ENCODE measurements around the gene FANCC.

Gene FANCC

GRCh38 chr9:95189251-95190098, 128.0 kb downstream of the FANCC start:
- TF ChIP-seq EGR1 (IDR thresholded peaks at IDR 0.05) (no peak), YY1 (IDR thresholded peaks at IDR 0.05; ENCODE audit: low read depth) (no peak), TCF12 (IDR thresholded peaks at IDR 0.05; ENCODE audit: low read depth) (no peak), RAD21 (IDR thresholded peaks at IDR 0.05; ENCODE audit: low read depth) (no peak), MAX (IDR thresholded peaks at IDR 0.05) (no peak), CREB1 (IDR thresholded peaks at IDR 0.05; ENCODE audit: low read depth) (no peak), TEAD4 (IDR thresholded peaks at IDR 0.05) (no peak), ZBTB7A (IDR thresholded peaks at IDR 0.05; ENCODE audit: low read depth) (no peak)

- TF ChIP-seq NFIC (IDR thresholded peaks at IDR 0.05) (no peak), EGR1 (IDR thresholded peaks at IDR 0.05) (no peak), CEBPB (IDR thresholded peaks at IDR 0.05) (no peak), USF1 (IDR thresholded peaks at IDR 0.05) (no peak), MAX (IDR thresholded peaks at IDR 0.05) (no peak), EP300 (IDR thresholded peaks at IDR 0.05; ENCODE audit: borderline replicate concordance) (no peak), TEAD4 (IDR thresholded peaks at IDR 0.05) (no peak), RAD21 (IDR thresholded peaks at IDR 0.05; ENCODE audit: low read depth) (no peak), REST (IDR thresholded peaks at IDR 0.05; ENCODE audit: low read depth) (no peak), TAF1 (IDR thresholded peaks at IDR 0.05; ENCODE audit: low read depth) (no peak), ZBTB7A (IDR thresholded peaks at IDR 0.05; ENCODE audit: low read depth) (no peak), FOXM1 (IDR thresholded peaks at IDR 0.05; ENCODE audit: borderline replicate concordance, low read depth) (no peak), CREB1 (IDR thresholded peaks at IDR 0.05; ENCODE audit: low read depth) (no peak), YY1 (IDR thresholded peaks at IDR 0.05; ENCODE audit: low read depth) (no peak), TCF12 (IDR thresholded peaks at IDR 0.05; ENCODE audit: low read depth) (no peak)
Measured at GRCh38 chr9:95188459-95188858, 129.1 kb downstream of the FANCC start.

GRCh38 chr9:95185956-95186355, 131.6 kb downstream of the FANCC start:
- TF ChIP-seq EGR1 (IDR thresholded peaks at IDR 0.05) (no peak), TEAD4 (IDR thresholded peaks at IDR 0.05) (no peak), ZBTB7A (IDR thresholded peaks at IDR 0.05; ENCODE audit: low read depth) (no peak), USF1 (IDR thresholded peaks at IDR 0.05) (no peak), TAF1 (IDR thresholded peaks at IDR 0.05; ENCODE audit: low read depth) (no peak), TCF12 (IDR thresholded peaks at IDR 0.05; ENCODE audit: low read depth) (no peak)

- TF ChIP-seq EP300 (IDR thresholded peaks at IDR 0.05; ENCODE audit: borderline replicate concordance) (no peak), RAD21 (IDR thresholded peaks at IDR 0.05; ENCODE audit: low read depth) (peak; percentile 35; the same call in 1 of the 2 replicates), TEAD4 (IDR thresholded peaks at IDR 0.05) (peak; percentile 92)
Measured at GRCh38 chr9:95182854-95183563, 134.5 kb downstream of the FANCC start.

- no peak for TF ChIP-seq USF1 (IDR thresholded peaks at IDR 0.05)
- no peak for TF ChIP-seq REST (IDR thresholded peaks at IDR 0.05; ENCODE audit: low read depth)
- no peak for TF ChIP-seq EP300 (IDR thresholded peaks at IDR 0.05; ENCODE audit: borderline replicate concordance)
- TF ChIP-seq CEBPB (IDR thresholded peaks at IDR 0.05) = no peak
- no peak for TF ChIP-seq MAX (IDR thresholded peaks at IDR 0.05)
- no peak for TF ChIP-seq ZBTB7A (IDR thresholded peaks at IDR 0.05; ENCODE audit: low read depth)
- no peak for TF ChIP-seq TCF12 (IDR thresholded peaks at IDR 0.05; ENCODE audit: low read depth)
- TF ChIP-seq FOXM1 (IDR thresholded peaks at IDR 0.05; ENCODE audit: borderline replicate concordance, low read depth) = no peak
- TF ChIP-seq CREB1 (IDR thresholded peaks at IDR 0.05; ENCODE audit: low read depth) = no peak
- no peak for TF ChIP-seq TEAD4 (IDR thresholded peaks at IDR 0.05)
- no peak for TF ChIP-seq NFIC (IDR thresholded peaks at IDR 0.05)
- TF ChIP-seq EGR1 (IDR thresholded peaks at IDR 0.05) = no peak
- no peak for TF ChIP-seq YY1 (IDR thresholded peaks at IDR 0.05; ENCODE audit: low read depth)
- no peak for TF ChIP-seq TAF1 (IDR thresholded peaks at IDR 0.05; ENCODE audit: low read depth)
- no peak for TF ChIP-seq RAD21 (IDR thresholded peaks at IDR 0.05; ENCODE audit: low read depth)
Measured at GRCh38 chr9:95181835-95182234, 135.7 kb downstream of the FANCC start.

Data from Ishikawa (cell line).